GM18519 (cell line): Measurements from ENCODE around the gene OGDHL.

Experiments used
- ATAC-seq: cut with Tn5 transposase; IDR thresholded peaks from one replicate; pipeline ENCODE4 v1.9.1; 2021; ENCODE audit warnings: mild to moderate bottlenecking, moderate library complexity; ENCODE audit not compliant: unreplicated experiment, low FRiP score

The OGDHL gene

DNA sequence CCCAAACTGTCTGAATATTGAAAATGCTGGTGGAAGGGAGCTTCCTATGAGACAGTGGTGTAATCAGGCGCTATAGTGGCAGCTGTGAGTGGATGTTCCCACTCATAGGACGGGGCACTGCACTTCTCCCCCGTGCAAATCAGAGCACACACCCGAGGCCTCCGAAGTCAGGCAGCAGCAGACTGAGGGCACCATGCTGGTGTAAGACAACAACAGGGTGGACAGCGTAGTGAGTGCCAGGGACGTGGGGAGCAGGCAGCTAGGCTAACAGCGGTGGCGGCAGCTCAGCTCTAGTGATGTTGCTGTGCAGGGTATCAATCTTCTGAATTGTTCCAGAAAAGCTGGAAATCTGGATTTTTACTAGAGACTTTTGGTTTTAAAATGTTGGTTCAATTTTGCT, 63.4 kb downstream of the OGDHL start:
- ATAC-seq: no peak

DNA sequence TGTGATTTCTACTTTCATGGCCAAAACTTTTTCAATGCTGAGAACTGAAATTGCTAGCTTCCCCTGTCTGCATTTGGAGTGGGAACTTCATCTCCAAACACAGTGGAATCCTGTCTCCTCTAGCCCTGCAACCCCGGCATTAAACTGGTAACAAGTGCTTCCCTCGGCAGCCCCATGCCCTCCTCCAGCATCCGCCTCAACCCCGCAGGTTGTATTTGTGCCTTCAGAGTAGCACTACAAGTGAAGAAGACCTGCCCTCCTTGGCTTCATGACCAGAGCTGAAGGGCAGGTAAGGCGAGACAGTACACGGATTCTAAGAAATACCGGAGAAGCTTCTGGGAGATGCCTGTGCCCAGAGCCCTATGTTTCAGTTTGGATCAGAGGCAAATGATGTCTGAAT, 65.8 kb downstream of the OGDHL start:
- no peak for ATAC-seq

DNA sequence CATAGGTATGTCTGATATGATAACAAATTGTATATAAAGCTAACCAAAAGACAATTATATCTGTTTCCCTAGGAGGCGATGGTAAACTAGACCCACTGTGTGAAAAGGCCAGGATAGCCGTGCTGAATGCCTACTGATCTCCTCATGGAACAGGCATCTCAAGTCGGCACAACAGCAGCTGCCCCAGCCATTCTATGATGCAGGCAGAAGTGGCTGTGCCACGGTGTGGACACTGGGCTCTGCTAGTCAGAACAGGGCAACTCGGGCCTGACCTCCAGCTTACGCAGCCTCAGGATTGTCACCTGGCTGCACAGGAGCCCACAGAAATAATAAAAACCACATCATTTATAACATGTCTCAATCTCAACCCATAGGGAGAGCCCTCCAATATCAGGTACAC, 67.7 kb downstream of the OGDHL start:
- no peak for ATAC-seq

DNA sequence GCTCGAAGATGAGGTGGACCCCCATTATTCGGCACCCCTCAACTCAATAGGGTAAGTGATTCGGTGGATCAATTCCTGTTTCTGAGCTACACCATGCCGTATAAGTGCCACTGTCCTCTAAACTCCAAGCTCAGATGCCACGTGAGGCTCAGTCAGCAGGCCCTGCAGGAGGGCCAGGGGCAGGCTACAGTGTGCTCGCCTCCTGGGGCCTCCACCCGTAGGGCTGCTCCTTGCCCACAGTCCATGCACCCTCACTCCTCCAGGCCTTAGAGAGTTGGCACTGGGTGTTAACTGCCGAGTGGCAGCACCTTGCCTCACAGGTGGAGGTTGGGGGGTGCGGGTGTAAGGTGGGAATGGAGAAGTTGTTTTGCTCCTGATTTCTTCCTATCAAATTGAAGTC, 70.5 kb downstream of the OGDHL start:
- ATAC-seq: no peak

DNA sequence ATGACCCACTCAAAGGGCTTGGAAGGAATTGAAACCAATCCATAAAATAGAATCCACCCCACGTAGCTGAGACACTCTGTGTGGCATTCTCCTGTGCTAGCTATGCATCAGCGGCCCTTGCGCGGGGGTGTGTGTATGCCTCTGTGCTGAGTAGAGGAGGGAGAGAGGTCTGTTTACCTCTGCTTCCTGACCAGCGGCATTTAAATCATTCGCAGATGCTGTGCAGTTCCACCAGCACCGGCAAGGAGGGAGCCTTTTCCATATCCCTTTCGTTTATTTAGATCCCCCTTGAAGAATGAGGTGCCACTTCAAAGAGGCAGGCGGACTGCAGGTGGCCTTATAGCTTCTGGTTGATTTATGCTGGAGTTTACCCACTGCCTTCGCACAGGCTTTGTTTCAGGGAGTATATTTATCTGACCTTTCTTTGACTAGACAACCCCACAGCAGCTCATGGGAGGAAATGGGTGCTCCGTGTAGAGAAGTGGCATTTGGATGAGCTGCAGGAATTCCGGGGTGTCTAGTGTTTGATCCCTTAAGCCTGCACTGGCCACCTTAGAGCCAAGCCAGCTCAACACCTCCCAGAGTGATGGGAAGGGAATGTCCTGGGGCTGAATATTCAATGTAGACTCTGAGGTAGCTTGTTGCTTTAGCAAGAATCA, 71.3 kb downstream of the OGDHL start:
- no peak for ATAC-seq

DNA sequence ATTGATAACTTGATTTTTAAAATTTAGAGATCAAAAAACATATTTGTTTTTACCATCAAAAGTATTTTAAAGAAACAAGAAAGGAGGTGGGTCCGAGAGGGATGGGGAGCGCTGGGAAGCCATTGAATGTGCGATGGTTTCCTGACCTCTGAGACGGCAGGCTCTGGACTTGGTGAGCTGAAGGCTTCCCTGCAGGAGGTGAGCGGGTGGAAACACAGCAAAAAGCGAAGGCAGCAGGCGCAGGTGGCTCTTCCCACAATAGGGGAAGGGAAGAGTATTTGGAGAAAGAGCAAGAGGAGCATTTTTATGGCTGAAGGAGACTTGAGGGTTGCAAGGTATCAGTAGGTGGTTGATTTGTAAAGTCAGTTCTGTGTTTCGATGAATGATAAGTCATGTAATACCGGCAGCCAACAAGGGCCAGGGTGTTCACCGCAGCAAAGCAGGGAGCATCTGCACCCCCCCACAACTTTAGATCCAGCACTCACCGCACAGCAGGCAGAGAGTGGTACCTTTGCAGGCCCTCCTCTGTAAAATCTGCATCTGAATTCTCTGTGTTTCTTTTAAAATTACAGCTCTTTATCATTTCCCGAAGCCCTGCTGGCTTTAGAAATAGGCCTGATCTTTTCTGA, 72.1 kb downstream of the OGDHL start:
- no peak for ATAC-seq

DNA sequence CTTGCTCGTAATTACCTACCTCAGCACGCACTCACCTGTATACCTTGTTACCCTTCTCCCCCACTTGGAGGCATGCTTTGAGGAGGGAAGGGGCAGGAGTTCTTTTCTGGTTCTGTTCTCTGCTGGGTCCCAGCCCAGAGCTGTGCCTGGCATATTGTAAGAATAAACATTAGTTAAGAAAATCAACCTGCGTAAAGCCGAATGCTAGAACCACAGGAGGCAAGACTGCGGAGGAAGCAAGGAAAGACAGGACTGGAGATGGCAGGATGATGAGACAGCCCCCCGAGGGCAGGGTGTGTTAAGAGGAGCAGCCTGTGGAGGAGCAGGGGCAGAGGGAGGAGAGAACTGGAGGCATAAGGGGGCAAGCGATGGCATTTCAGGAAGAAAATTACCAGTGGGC, 73.2 kb downstream of the OGDHL start:
- no peak for ATAC-seq

DNA sequence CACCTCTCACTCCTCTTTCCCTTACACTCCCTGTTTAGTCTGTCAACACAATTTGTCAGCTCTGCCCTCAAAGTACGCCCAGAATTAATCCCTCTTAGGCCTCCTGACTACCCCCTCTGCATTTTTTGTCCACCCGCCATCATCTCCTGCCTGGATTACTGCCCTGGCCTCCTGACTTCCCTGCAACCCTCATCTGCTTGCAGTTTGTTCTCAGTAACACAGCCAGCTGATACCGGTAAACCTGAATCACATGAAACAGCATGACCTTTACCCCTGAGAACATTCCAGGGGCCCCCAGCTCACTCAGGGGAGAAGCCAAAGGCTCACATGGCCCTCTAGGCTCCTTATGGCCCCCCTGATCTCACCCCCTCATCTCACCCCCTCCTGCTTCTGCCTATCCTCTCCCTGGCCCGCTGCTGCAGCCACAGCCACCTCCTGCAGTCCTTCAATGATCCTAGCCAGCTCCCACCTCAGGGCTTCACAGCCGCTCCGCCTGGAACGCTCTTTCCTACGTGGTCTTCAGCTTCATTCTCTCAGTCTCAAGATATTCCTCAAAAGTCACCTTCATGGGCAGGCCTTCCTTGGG, 73.8 kb downstream of the OGDHL start:
- ATAC-seq: no peak

DNA sequence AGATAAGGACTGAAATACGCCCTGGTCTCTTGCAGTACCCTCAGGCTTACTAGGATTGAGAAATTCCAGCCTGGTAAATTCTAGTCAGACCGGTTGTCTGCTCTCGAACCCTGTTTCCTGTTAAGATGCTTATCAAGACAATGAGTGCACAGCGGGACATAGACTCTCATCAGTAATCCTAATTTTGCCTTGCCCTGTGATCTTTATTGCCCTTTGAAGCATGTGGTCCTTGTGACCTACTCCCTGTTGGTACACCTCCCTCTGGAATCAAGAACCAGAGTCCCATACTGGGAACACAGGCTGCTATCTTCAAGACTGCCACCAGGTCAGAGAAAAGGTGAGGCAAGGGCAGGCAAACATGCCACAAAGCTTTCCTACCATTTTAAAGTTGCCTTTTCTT, 75.5 kb downstream of the OGDHL start:
- no peak for ATAC-seq
